ENCODE measurements around the gene AIG1.
"Not testable (repeated sequence)": the region's sequence is repeated elsewhere in the genome, so short reads cannot be mapped to it uniquely, and the experiment has no call there.

AIG1 gene

GRCh38 chr6:143055891-143056290 lies 4.8 kb upstream of the AIG1 start:
- no peak overlapping the region for H3K4me3 ChIP-seq (ENCODE audit: low read depth, low read length)

- no peak overlapping the region for H3K4me3 ChIP-seq (ENCODE audit: low read depth, low read length)
These were observed 1.7 kb upstream of the AIG1 start for GRCh38 chr6:143058987-143059386.

GRCh38 chr6:143059663-143060353 lies 881 bp upstream of the AIG1 start:
- H3K4me3 ChIP-seq (ENCODE audit: low read depth, low read length): peak overlapping the region; percentile 42

DNA sequence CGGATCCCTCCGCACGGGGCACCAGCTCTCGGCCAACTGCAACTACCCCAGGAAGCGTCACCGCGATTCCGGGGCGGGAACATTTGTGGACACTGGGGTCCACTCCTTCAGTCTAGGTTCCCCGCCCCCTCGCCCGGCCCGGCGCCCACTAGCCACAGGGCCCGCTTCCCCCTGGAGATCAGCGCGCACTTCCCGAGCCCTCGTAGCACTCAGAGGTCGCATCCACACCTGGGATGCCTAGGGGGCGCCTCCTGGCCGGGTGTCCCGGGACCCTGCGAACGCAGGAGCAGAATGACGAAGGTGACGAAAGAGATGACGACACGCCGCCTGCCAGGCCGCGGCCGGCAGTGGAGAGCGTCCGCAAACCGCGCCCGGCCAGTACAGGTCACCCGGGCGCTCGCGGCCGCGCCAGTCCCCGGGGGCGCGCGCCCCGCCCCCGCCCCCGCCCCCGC lies 309 bp upstream of the AIG1 start:
- peak overlapping the region; percentile 42 for H3K4me3 ChIP-seq (ENCODE audit: low read depth, low read length)

- H3K4me3 ChIP-seq (ENCODE audit: low read depth, low read length): peak overlapping the region; percentile 78
These were observed 1.1 kb downstream of the AIG1 start for GRCh38 chr6:143061597-143062385.

DNA sequence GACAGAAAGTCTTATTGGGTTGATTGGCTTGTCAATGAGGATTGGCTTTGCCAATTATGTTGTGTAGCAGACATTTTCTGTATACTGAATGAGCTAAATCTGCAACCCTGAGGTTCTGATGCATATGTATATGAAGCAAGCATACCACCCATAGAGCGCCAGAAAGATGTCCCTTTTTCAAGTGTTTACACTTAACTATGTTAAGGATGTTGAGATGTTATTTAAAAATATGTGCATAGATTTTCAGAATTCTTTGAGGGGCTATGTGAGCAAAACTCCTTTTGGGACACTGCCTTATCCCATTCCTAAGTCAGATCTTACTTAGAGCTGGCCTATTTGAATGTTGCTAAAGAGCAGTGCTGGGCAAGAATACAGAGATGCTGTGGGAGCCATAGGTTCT lies 1.9 kb downstream of the AIG1 start:
- H3K4me3 ChIP-seq (ENCODE audit: low read depth, low read length): no peak overlapping the region

- no peak overlapping the region for H3K4me3 ChIP-seq (ENCODE audit: low read depth, low read length)
These were observed 2.9 kb downstream of the AIG1 start for GRCh38 chr6:143063631-143064030.

GRCh38 chr6:143064271-143064670 lies 3.6 kb downstream of the AIG1 start:
- H3K4me3 ChIP-seq (ENCODE audit: low read depth, low read length): no peak overlapping the region

- H3K4me3 ChIP-seq (ENCODE audit: low read depth, low read length): no peak overlapping the region
These were observed 4.4 kb downstream of the AIG1 start for GRCh38 chr6:143064951-143065683.

- H3K4me3 ChIP-seq (ENCODE audit: low read depth, low read length): no peak overlapping the region
These were observed 7.3 kb downstream of the AIG1 start for GRCh38 chr6:143068001-143068400.

GRCh38 chr6:143074101-143074500 lies 13.4 kb downstream of the AIG1 start:
- H3K4me3 ChIP-seq (ENCODE audit: low read depth, low read length): no peak overlapping the region

GRCh38 chr6:143074670-143075318 lies 14.1 kb downstream of the AIG1 start:
- no peak overlapping the region for H3K4me3 ChIP-seq (ENCODE audit: low read depth, low read length)

DNA sequence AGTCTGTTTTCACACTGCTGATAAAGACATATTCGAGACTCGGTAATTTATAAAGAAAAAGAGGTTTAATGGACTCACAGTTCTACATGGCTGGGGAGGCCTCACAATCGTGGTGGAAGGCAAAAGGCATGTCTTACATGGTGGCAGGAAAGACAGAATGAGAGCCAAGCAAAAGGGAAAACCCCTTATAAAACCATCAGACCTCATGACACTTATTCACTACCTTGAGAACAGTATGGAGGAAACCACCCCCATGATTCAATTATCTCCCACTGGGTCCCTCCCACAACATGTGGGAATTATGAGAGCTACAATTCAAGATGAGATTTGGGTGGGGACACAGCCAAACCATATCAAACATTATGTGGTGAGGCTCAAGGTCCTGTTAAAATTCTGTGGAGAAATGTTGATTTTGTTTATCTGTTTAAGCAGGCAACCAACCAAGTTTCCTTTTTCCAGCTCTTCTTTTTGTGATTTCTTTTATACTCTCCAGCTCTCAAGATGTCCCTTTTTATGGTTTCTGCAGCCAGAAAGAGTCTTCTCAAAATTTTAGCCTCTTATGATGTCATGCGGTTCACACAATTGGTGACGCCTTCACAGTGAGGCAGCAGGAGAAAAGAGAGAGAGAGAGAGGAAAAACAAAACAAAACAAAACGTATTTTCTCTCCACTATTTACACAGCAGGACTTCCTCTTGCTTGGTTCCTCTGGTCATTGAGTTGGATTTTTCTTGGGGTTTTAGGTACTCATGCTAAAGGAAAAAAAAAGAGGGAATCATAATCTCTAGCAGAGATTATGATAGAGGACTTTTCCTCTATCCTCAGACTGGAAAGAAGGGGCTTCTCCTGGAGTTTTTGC lies 18.0 kb downstream of the AIG1 start:
- H3K4me3 ChIP-seq (ENCODE audit: low read depth, low read length): no peak overlapping the region

- H3K4me3 ChIP-seq (ENCODE audit: low read depth, low read length): no peak overlapping the region
These were observed 18.6 kb downstream of the AIG1 start for GRCh38 chr6:143079325-143079640.

DNA sequence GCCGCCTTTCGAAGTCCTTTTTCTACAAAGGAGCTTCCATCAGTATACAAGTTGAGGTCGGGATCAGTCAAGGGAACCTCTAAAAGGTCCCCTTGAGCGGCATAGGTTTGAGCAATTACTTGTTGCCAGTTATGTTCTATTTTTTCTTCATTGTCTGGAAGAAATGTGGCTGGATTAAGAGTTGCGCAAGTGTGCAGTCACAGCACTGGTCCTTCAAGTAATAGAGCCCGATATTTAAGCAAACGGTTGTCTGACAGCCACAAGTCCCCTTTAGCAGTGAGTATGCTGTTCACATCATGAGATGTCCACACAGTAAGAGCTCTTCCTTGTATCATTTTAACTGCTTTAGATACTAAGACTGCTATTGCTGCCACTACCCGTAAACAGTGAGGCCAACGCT lies 21.6 kb downstream of the AIG1 start:
- not testable (repeated sequence) for H3K4me3 ChIP-seq (ENCODE audit: low read depth, low read length)

DNA sequence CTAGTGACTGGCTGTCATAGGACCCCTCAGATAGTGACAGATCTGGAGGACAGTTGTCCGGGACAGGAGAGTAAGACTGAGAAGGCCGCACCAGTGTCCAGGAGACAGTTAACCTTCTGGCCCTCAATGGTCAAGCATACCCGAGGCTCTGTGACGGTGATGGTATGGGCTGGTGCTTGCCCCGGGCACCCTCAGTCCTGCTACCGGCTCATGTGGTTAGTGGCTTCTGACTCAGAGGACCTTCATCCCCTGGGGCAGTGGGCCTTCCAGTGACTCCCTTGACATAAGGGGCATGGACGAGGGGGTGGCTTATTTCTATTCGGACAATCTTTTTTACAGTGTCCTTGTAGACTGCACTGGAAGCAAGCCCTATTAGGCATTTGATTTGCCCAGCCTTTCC lies 23.3 kb downstream of the AIG1 start:
- not testable (repeated sequence) for H3K4me3 ChIP-seq (ENCODE audit: low read depth, low read length)

DNA sequence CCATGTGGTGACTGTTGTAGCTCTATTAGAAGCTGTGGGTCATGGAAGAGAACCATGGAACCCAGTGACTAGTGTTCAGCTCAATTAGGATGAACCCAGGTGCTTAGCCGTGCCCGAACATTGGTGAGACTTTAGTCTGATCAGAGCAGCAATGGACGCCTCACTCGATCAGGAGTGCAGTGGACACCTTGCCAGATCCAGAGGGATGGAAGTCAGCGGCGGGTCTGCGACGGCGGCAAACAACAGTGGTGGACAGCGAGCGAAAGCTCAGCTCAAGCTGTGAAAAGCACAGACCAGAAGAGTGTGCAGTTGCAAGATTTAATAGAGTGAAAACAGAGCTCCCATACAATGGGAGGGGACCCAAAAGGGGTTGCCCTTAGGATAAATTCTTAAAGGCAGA lies 26.6 kb downstream of the AIG1 start:
- not testable (repeated sequence) for H3K4me3 ChIP-seq (ENCODE audit: low read depth, low read length)

- H3K4me3 ChIP-seq (ENCODE audit: low read depth, low read length): no peak overlapping the region
These were observed 27.2 kb downstream of the AIG1 start for GRCh38 chr6:143087856-143088255.

GRCh38 chr6:143090314-143091044 lies 29.8 kb downstream of the AIG1 start:
- H3K4me3 ChIP-seq (ENCODE audit: low read depth, low read length): no peak overlapping the region

- no peak overlapping the region for H3K4me3 ChIP-seq (ENCODE audit: low read depth, low read length)
These were observed 32.1 kb downstream of the AIG1 start for GRCh38 chr6:143092768-143093167.
